Right lobe of liver (tissue), 4 donors: ENCODE measurements around the gene MAGOH.

Experiments used
- POLR2A ChIP-seq: fragments of 450-650 bp; IDR thresholded peaks from one replicate; pipeline ENCODE4 v1.6.1; 2017; ENCODE audit warnings: antibody characterized with exemption, mild to moderate bottlenecking
- TF ChIP-seq, protein P1 (sequence below), 4 donors: fragments of 200-600 bp in 3 of 4; fragments of 450-650 bp in 1 of 4; IDR thresholded peaks; one replicate each; pipeline versions ENCODE4 v1.5.1 to v1.8.0; 2016 to 2022; ENCODE audit warnings: antibody characterized with exemption in 4 of 4, mild to moderate bottlenecking in 2 of 4
- donor health status: DM: no; HTN: no; CAD: no.
- donor health status: DM: no; HTN: no; CAD: no.
- donor health status: DM: no; HTN: yes; CAD: no.

- TF ChIP-seq, protein P1, sequence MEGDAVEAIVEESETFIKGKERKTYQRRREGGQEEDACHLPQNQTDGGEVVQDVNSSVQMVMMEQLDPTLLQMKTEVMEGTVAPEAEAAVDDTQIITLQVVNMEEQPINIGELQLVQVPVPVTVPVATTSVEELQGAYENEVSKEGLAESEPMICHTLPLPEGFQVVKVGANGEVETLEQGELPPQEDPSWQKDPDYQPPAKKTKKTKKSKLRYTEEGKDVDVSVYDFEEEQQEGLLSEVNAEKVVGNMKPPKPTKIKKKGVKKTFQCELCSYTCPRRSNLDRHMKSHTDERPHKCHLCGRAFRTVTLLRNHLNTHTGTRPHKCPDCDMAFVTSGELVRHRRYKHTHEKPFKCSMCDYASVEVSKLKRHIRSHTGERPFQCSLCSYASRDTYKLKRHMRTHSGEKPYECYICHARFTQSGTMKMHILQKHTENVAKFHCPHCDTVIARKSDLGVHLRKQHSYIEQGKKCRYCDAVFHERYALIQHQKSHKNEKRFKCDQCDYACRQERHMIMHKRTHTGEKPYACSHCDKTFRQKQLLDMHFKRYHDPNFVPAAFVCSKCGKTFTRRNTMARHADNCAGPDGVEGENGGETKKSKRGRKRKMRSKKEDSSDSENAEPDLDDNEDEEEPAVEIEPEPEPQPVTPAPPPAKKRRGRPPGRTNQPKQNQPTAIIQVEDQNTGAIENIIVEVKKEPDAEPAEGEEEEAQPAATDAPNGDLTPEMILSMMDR (IDR thresholded peaks at IDR 0.05) = no peak
- no peak for TF ChIP-seq POLR2A
These were observed 51.8 kb downstream of the MAGOH start for GRCh38 chr1:53186533-53186932.
